Measurements from ENCODE around the gene ETV6. TPM values are rescaled to one million over a fixed set of nuclear protein-coding genes. Genes with fewer than 3 reads are reported as not detected.

ETV6 gene
- total and polyA plus RNA-seq, 9 of the 15 experiments (the other 6 are each of a cell fraction or from before 2014, with no cell fraction given), result 0.81 to 12.7 (median 4.1) TPM

GRCh38 chr12:11660624-11661023 is 11.2 kb downstream of the ETV6 start:
- no peak overlapping the region for H3K4me3 ChIP-seq
- no peak overlapping the region for H2AFZ ChIP-seq (ENCODE audit: low read depth, low read length)
- in situ Hi-C loops (cut with MboI), result no loop called here
- H3K79me2 ChIP-seq (ENCODE audit: control insufficient read depth, insufficient read depth, low read length), result peaks cover 28% of the 10 kb centered on the region; the same call in 2 of the 3 replicates
- TF ChIP-seq ETV1 (tag; conservative IDR thresholded peaks at IDR 0.05; ENCODE audit: low read depth) (no peak), ZNF518B (CRISPR knock-in tag; IDR thresholded peaks at IDR 0.05) (no peak), SIX5 (IDR thresholded peaks at IDR 0.05; ENCODE audit: borderline replicate concordance in 1 of 2, insufficient read depth in 1 of 2, low read depth in 1 of 2, low read length in 2 of 2) (no peak), ZNF764 (CRISPR knock-in tag; IDR thresholded peaks at IDR 0.05; ENCODE audit: low read depth) (no peak), RUNX1 (IDR thresholded peaks at IDR 0.05; ENCODE audit: low read depth) (no peak), CGGBP1 (CRISPR knock-in tag; IDR thresholded peaks at IDR 0.05) (no peak), NCOA2 (IDR thresholded peaks at IDR 0.05; ENCODE audit: partially characterized antibody in 2 of 2) (no peak), U2AF1 (optimal IDR thresholded peaks at IDR 0.05; ENCODE audit: low read depth, low read length) (no peak), PTTG1 (tag; IDR thresholded peaks at IDR 0.05; ENCODE audit: low read depth) (no peak)
- TF ChIP-seq, protein P1, sequence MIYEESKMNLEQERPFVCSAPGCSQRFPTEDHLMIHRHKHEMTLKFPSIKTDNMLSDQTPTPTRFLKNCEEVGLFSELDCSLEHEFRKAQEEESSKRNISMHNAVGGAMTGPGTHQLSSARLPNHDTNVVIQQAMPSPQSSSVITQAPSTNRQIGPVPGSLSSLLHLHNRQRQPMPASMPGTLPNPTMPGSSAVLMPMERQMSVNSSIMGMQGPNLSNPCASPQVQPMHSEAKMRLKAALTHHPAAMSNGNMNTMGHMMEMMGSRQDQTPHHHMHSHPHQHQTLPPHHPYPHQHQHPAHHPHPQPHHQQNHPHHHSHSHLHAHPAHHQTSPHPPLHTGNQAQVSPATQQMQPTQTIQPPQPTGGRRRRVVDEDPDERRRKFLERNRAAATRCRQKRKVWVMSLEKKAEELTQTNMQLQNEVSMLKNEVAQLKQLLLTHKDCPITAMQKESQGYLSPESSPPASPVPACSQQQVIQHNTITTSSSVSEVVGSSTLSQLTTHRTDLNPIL (CRISPR knock-in tag; IDR thresholded peaks at IDR 0.05), result no peak
- H3K27ac ChIP-seq (ENCODE audit: extremely low read depth, low read depth, low read length), result no peak overlapping the region
- intact Hi-C loops (cut with micrococcal nuclease), result no loop called here
- no CpG with 5 or more reads among the region's 1 CpG for WGBS (ENCODE audit: insufficient coverage, low coverage, missing lambda C conversion rate)
- DNase-seq (ENCODE audit: extremely low read depth in 1 of 4, low spot score in 3 of 4) (no peak), FAIRE-seq (no peak), ATAC-seq (no peak)
- ChIA-PET CTCF (ENCODE audit: low intra/inter-chr PET ratio) (no interaction called here), POLR2A (no interaction called here)
- H3K4me2 ChIP-seq (ENCODE audit: insufficient read depth, low read length), result no peak overlapping the region
- H3K27me3 ChIP-seq (ENCODE audit: control insufficient read depth in 2 of 2, insufficient read depth in 2 of 2, low read length in 2 of 2), result no peaks in the 10 kb centered on the region
- peaks cover 0 to 5% of the 10 kb centered on the region in 2 experiments; a peak in 1 of 5 replicates for H3K4me1 ChIP-seq (replicated peaks in 1 of 2; ENCODE audit: control insufficient read depth in 2 of 2, insufficient read depth in 2 of 2, low read length in 2 of 2)
- no peaks in the 10 kb centered on the region for H4K20me1 ChIP-seq (replicated peaks; ENCODE audit: control insufficient read depth, insufficient read depth, low read length)
- H3K9me1 ChIP-seq (ENCODE audit: control insufficient read depth, insufficient read depth, low read length), result no peaks in the 10 kb centered on the region
- H3K9ac ChIP-seq (ENCODE audit: insufficient read depth in 1 of 2, low read depth in 2 of 2, low read length in 2 of 2), result no peak overlapping the region
- H3K36me3 ChIP-seq (ENCODE audit: control insufficient read depth, insufficient read depth, low read length), result no peaks in the 10 kb centered on the region; the same call in 2 of the 3 replicates
- BruUV-seq (replicated peaks), result no TSS peak
- H3K9me3 ChIP-seq (replicated peaks; ENCODE audit: control insufficient read depth, insufficient read depth, low read depth, low read length), result no peaks in the 10 kb centered on the region
